ENCODE data around the gene N4BP2. TPM values are rescaled to one million over a fixed set of nuclear protein-coding genes. Genes with fewer than 3 reads are reported as not detected.

The N4BP2 gene
- 3.9 and 4.8 TPM in 2 replicates for total RNA-seq

DNA sequence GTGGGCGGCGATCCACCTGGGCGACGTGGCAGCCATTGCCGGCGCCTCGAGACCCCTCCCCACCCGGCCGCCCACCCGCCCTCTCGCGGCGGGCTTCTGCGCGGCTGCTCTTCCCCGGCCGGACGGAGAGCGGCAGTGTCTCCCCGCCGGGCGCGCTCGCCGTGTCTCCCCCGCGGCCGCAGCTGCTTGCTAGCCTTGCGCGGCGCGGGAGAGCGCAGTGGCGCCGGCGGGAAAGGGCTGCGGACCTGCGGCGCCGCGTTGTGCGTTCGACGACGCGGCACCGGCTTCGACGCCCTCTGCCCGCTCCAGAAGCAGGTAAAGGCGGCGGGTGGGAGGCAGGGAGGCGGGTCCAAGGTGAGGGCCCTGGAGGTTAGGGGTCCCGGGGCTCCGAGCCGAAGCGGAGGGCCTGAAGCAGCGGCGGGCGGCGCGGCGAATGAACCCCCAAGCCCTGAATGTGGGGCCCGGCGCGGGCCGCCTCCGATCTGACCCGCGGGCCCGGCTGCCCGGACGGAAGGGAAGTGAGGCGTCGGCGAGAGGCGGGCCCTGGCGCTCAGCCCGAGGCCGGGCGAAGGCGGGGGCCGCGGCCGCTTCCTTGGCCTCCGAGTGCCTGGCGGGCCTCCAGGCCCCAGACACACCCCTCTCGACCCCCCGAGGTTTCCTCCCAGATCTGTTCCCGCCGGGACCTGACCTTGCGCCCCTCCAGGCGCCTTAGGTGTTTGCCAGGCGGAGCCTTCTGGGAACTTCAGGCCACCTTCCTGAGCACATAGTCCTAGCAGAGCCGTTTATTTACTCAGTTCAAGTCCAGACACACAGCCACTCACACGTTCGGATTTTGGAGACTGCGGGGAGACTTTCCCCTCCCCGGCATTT is at the start of gene N4BP2:
N4BP2 (plus strand) TSS at position 135 of the 870 bp plus-strand sequence. CDS start 40,491 bp downstream, outside the sequence.

DNA sequence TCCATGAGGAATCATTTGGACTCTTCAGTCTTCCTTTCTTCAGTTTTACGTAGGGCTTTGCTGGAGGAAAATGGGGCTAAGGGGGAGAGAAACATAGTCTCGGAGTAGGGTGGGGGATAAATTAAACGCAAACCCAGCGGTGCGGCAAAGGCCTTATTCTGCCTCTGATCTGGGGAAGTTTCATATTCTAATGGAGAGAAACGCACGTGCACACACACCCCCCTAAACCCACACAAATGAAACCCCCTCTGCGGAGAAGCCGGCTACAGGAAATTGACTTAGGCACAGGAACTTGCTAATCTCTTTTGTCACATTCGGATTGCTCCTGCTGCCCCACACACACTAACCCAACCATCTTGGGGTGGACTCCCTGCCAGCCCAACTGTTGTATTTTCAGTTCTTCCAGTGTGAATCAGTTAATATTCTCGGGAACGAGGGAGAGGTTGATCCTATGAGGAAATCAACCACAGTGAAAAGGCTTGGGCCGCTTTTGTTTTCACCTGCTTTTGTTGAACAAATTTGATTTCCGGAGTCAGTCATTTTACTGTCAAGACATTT is 140.2 kb downstream of the N4BP2 start, which contains the start of gene RHOH:
RHOH (plus strand) TSS at position 308 of the 558 bp plus-strand sequence. CDS start 46,356 bp downstream, outside the sequence.

Other genes starting within 250 kb of the N4BP2 start
- gene PDS5A, start 78.9 kb upstream of the N4BP2 start, total RNA-seq: 35.0 and 35.7 TPM in 2 replicates
- under 0.01 TPM in 1 of 2 replicates, not detected in the other for gene RHOH, start 140.2 kb downstream of the N4BP2 start, total RNA-seq

Data from epithelial cell of alveolus of lung (primary cell).